HUDEP-2 (cell line): ENCODE results near the gene UPK1B.

ENCODE experiments used
- DNase-seq, 76 experiments: peaks; one replicate each; lab custom pipeline; 2025; ENCODE audit not compliant: unreplicated experiment in 76 of 76; lab: John Stamatoyannopoulos, UW

Gene UPK1B

GRCh38 chr3:119243712-119244111, 70.3 kb downstream of the UPK1B start:
- DNase-seq = no peak

DNA sequence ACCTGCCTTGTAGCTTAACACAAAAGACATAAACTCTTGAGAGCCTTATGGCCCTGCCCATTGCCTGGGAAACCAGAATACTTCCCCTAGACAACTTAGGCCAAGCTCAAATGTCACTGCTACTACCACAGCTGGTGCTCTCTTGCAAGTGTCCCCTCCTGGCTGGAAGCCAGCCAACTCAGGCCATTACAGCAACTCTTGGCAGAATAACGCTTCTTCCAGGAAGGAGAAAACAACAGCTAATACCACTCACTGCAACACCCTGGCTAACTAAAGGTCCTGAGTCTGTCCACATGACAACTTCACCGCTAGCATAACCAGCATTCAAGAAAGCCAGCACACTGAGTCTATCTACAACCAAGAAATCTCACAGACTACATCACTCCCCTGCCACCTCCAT, 72.4 kb downstream of the UPK1B start:
- no peak for DNase-seq
